ENCODE data around the gene ADARB2.

ADARB2 gene

GRCh38 chr10:1132584-1132983 lies 604.7 kb downstream of the ADARB2 start:
- DNase-seq, result no peak

- DNase-seq, result no peak
These were observed 606.1 kb downstream of the ADARB2 start for GRCh38 chr10:1130995-1131790.

GRCh38 chr10:1130226-1130625 lies 607.1 kb downstream of the ADARB2 start:
- DNase-seq, result no peak

GRCh38 chr10:1128649-1129048 lies 608.7 kb downstream of the ADARB2 start:
- no peak for DNase-seq

GRCh38 chr10:1128115-1128514 lies 609.2 kb downstream of the ADARB2 start:
- no peak for DNase-seq

GRCh38 chr10:1127629-1128028 lies 609.7 kb downstream of the ADARB2 start:
- no peak for DNase-seq

Data from EL (cell line).